T-helper 17 cell (primary cell): ENCODE data around the gene CLN5. TPM values are rescaled to one million over a fixed set of nuclear protein-coding genes. Genes with fewer than 3 reads are reported as not detected.
"Not testable (repeated sequence)": the region's sequence is repeated elsewhere in the genome, so short reads cannot be mapped to it uniquely, and the experiment has no call there.

Source experiments
- ATAC-seq: fragments of 150-1000 bp; cut with Tn5 transposase; 2 replicates; pipeline ENCODE4 v1.10.0; 2021; ENCODE audit warnings: mild to moderate bottlenecking, moderate library complexity
- DNase-seq, 3 donors: peaks; one replicate each; pipeline versions ENCODE4 v3.0.0 to v3.0.0-alpha.2; 2020 to 2021
- H3K9me3 ChIP-seq: one replicate; pipeline ENCODE4 v1.7.0; 2013; ENCODE audit warnings: low read length, mild to moderate bottlenecking; ENCODE audit not compliant: control insufficient read depth, poor library complexity, severe bottlenecking
- H3K27ac Mint-ChIP-seq: one replicate; pipeline ENCODE4 v1.8.0; 2022; ENCODE audit warnings: mild to moderate bottlenecking, moderate library complexity, mixed read lengths
- H3K27me3 Mint-ChIP-seq: one replicate; pipeline ENCODE4 v1.8.0; 2022; ENCODE audit warnings: mixed read lengths
- H3K36me3 Mint-ChIP-seq: one replicate; pipeline ENCODE4 v1.8.0; 2022; ENCODE audit warnings: low read depth, mixed read lengths
- H3K4me1 Mint-ChIP-seq: one replicate; pipeline ENCODE4 v1.8.0; 2022; ENCODE audit warnings: mild to moderate bottlenecking, mixed read lengths
- H3K4me3 Mint-ChIP-seq: one replicate; pipeline ENCODE4 v1.8.0; 2022; ENCODE audit warnings: mild to moderate bottlenecking, moderate library complexity, mixed read lengths
- total RNA-seq, 4 donors: library from RNA in 2 of 4; stranded (reverse) in 2 of 4; gene quantifications; one replicate each; pipeline ENCODE4 v1.2.3 and lab custom pipeline; 2022 to 2026

The CLN5 gene
- 10 to 100 TPM; 21.5 to 32.8 TPM for total RNA-seq
- total RNA-seq (lab: John Stamatoyannopoulos, UW), result 35.6 to 38.1 reads per million in 2 donors

DNA sequence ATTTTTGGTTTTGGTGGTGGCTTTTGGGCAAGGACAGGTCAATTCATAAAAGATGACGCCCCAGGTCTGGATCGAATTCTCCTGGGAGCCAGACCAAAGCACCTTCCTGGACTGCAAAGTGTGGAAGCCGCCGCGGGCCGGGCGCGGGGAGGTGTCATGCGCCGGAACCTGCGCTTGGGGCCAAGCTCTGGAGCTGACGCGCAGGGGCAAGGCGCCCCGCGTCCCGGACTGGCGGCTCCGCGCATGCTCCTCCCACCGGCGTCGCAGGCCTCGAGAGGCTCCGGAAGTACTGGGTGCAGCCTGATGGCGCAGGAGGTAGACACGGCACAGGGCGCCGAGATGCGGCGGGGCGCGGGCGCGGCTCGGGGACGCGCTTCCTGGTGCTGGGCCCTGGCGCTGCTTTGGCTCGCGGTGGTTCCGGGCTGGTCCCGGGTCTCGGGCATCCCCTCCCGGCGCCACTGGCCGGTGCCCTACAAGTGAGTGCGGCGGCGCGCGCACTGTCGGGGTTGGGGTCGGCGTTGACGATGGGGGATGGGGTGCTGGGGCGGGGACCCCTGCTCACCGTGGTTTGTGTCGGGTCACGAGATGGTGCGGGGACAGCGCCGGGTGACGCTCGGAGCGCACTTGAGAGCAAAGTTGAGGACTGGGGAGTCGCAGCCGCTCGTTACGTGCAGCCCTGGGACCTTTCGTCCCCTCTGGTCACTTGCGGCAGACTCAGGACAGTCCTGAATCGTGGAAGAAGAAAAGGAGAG lies at the start of gene CLN5:
TSS of gene CLN5 (plus strand) at position 286 of the 752 bp plus-strand sequence. CDS start at position 304, 18 bp downstream.
- peak within 1 kb of the TSS; percentile 96 for H3K4me3 Mint-ChIP-seq
- DNase-seq, result peak; percentile 95
- peak; percentile 83 for ATAC-seq
- no peaks in the 10 kb centered on the region for H3K9me3 ChIP-seq
- H3K27me3 Mint-ChIP-seq, result no peaks in the 10 kb centered on the region
- H3K36me3 Mint-ChIP-seq, result peaks cover 5% of the 10 kb centered on the region
- peaks cover 38% of the 10 kb centered on the region for H3K4me1 Mint-ChIP-seq
- peak within 1 kb of the TSS; percentile 98 for H3K27ac Mint-ChIP-seq

GRCh38 chr13:76942363-76942762 lies 49.5 kb upstream of the CLN5 start:
- H3K9me3 ChIP-seq, result no peaks in the 10 kb centered on the region
- no peaks in the 10 kb centered on the region for H3K4me1 Mint-ChIP-seq
- DNase-seq (no peak), ATAC-seq (no peak)
- H3K4me3 Mint-ChIP-seq, result no peak overlapping the region
- no peaks in the 10 kb centered on the region for H3K36me3 Mint-ChIP-seq
- H3K27ac Mint-ChIP-seq, result no peak overlapping the region
- H3K27me3 Mint-ChIP-seq, result peaks cover 6% of the 10 kb centered on the region

DNA sequence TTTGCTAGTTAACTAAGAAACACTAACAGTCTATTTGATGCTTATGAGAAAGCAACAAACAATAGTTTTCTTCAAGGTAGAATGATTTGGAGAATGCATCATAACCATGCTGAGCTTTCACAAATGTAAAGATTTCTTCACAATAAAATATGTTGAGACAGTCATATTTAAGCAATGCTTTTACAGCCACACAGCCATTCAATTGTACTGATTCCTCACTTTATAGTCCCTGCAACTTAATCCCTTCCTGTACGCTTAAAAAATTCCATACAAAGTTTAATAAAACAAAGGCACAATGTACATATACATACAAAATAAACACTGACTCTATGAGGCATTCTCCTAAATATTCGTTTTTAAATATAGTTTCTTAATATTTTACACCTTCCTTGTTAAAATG lies 48.2 kb upstream of the CLN5 start:
- H3K36me3 Mint-ChIP-seq, result no peaks in the 10 kb centered on the region
- no peak for DNase-seq
- no peaks in the 10 kb centered on the region for H3K9me3 ChIP-seq
- no peak for ATAC-seq
- no peak overlapping the region for H3K27ac Mint-ChIP-seq
- peaks cover 8% of the 10 kb centered on the region for H3K27me3 Mint-ChIP-seq
- H3K4me1 Mint-ChIP-seq, result no peaks in the 10 kb centered on the region
- H3K4me3 Mint-ChIP-seq, result no peak overlapping the region

- Mint-ChIP-seq H3K27me3 (peaks cover 5% of the 10 kb centered on the region), H3K4me3 (no peak overlapping the region), H3K36me3 (no peaks in the 10 kb centered on the region), H3K4me1 (no peaks in the 10 kb centered on the region), H3K27ac (no peak overlapping the region)
- DNase-seq (no peak), ATAC-seq (no peak)
- H3K9me3 ChIP-seq, result no peaks in the 10 kb centered on the region
These were observed 47.4 kb upstream of the CLN5 start for GRCh38 chr13:76944456-76944855.

DNA sequence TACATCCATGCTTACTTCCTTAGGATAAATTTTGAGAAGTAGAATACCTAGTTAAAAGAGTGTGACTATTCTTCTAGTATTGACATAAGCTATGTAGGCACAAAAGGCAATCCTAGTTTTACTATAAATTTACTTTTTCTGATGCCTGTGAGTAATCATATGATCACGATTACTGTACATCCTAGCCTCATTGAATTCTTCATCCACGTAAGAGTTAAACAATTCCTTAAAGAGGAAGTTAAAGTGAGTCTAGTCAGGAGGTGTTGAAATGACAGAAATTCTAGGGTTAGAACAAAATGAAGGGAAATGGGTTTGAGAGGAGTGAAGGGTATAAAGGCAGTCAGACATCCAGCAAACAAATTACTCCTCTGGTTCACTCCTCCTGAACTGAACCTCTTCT lies 43.7 kb upstream of the CLN5 start, which contains the start of gene ACOD1:
TSS of gene ACOD1 (plus strand) at position 363 of the 400 bp plus-strand sequence. CDS start 48 bp downstream, outside the sequence.
- Mint-ChIP-seq H3K27ac (no peak within 1 kb of the TSS), H3K36me3 (peaks cover 2% of the 10 kb centered on the region), H3K4me1 (no peaks in the 10 kb centered on the region), H3K27me3 (peaks cover 20% of the 10 kb centered on the region), H3K4me3 (no peak within 1 kb of the TSS)
- no peak for ATAC-seq
- no peak for DNase-seq
- no peaks in the 10 kb centered on the region for H3K9me3 ChIP-seq

DNA sequence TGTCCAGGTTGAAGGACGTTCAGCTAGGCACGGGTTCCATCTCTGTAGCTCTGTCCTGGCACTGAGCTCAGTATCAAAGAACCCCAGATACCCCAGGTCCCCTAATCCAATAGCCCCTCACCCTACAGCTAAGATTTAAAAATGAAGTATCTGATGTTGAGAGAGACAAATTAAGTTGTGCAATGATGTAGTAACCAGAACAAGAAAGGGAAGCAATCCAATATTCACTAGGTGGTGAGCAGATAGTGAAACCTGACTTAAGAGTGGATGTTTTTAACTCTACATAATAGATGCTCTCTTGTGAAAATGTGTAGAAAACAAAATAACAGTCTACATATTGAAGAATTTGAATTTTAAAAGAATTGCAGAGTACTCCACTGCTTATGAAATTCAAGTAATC lies 41.8 kb upstream of the CLN5 start:
- Mint-ChIP-seq H3K27me3 (peaks cover 30% of the 10 kb centered on the region), H3K4me3 (no peak overlapping the region), H3K4me1 (no peaks in the 10 kb centered on the region), H3K36me3 (peaks cover 2% of the 10 kb centered on the region), H3K27ac (no peak overlapping the region)
- H3K9me3 ChIP-seq, result no peaks in the 10 kb centered on the region
- ATAC-seq (no peak), DNase-seq (no peak)

DNA sequence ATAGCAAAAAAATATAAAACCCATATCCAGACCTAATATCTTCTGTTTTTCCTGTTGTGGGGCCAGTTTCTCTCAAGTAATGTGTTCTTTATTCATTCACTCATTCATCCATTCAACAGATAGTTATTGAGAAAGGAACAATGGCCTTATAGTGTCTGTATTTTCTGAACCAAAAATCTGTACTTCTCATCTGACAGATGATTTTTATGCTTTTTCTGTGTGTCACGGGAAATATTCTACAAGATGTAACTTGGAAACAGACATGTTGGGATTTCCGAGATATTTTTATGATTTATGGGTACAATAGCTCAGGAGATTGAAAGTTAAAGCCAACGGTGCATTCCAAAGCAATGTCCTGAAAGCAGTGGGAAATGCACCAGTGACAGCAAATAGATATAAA lies 37.9 kb upstream of the CLN5 start:
- peaks cover 4% of the 10 kb centered on the region for H3K36me3 Mint-ChIP-seq
- no peak overlapping the region for H3K4me3 Mint-ChIP-seq
- peaks cover 3% of the 10 kb centered on the region for H3K9me3 ChIP-seq
- H3K27ac Mint-ChIP-seq, result no peak overlapping the region
- ATAC-seq (no peak), DNase-seq (no peak)
- H3K4me1 Mint-ChIP-seq, result no peaks in the 10 kb centered on the region
- H3K27me3 Mint-ChIP-seq, result peaks cover 32% of the 10 kb centered on the region

DNA sequence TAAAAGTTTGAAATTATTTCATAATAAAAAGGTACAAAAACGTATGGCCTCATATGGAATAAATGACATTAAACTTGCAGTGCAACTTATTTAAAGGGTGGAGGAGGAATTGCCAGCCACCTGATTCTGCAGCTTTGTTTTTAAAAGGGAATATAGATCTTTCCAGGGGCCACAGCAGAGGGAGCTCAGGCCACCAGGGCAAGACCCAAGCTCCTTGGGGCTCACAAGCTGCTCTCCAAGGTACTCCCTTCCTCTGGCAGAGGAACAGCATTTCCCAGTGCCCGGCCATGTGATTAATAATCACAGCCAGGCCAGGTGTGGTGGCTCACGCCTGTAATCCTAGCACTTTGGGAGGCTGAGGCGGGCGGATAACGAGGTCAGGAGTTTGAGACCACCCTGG lies 37.3 kb upstream of the CLN5 start:
- Mint-ChIP-seq H3K27me3 (peaks cover 32% of the 10 kb centered on the region), H3K27ac (no peak overlapping the region), H3K36me3 (peaks cover 4% of the 10 kb centered on the region), H3K4me1 (no peaks in the 10 kb centered on the region), H3K4me3 (no peak overlapping the region)
- DNase-seq, result no peak
- peaks cover 3% of the 10 kb centered on the region for H3K9me3 ChIP-seq
- ATAC-seq, result no peak

GRCh38 chr13:76955193-76955592 lies 36.7 kb upstream of the CLN5 start:
- peaks cover 3% of the 10 kb centered on the region for H3K9me3 ChIP-seq
- no peak for ATAC-seq
- H3K4me3 Mint-ChIP-seq, result no peak overlapping the region
- DNase-seq, result no peak
- H3K36me3 Mint-ChIP-seq, result peaks cover 4% of the 10 kb centered on the region
- peaks cover 32% of the 10 kb centered on the region for H3K27me3 Mint-ChIP-seq
- no peaks in the 10 kb centered on the region for H3K4me1 Mint-ChIP-seq
- no peak overlapping the region for H3K27ac Mint-ChIP-seq

GRCh38 chr13:76955661-76956060 lies 36.2 kb upstream of the CLN5 start:
- peaks cover 6% of the 10 kb centered on the region for H3K9me3 ChIP-seq
- Mint-ChIP-seq H3K4me3 (no peak overlapping the region), H3K36me3 (peaks cover 2% of the 10 kb centered on the region), H3K4me1 (no peaks in the 10 kb centered on the region), H3K27ac (no peak overlapping the region), H3K27me3 (peaks cover 32% of the 10 kb centered on the region)
- no peak for DNase-seq
- ATAC-seq, result no peak

DNA sequence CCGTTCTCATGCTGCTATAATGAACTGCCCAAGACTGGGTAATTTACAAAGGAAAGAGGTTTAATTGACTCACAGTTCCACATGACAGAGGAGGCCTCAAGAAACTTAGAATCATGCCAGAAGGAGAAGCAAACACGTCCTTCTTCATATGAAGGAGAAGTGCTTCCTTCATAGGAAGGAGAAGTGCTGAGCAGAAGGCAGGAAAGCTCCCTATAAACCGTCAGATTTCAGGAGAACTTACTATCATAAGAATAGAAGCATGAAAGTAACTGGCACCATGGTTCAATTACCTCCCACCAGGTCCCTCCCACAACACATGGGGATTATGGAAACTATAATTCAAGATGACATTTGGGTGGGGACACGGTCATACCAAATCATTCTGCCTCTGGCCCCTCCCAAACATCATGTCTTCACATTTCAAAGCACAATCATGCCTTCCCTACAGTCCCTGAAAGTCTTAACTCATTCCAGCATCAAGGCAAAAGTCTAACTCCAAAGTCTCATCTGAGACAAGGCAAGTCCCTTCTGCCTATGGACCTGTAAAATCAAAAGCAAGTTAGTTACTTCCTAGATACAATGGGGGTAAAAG lies 32.9 kb upstream of the CLN5 start:
- ATAC-seq (no peak), DNase-seq (no peak)
- H3K27me3 Mint-ChIP-seq, result peaks cover 8% of the 10 kb centered on the region
- H3K9me3 ChIP-seq, result peaks cover 6% of the 10 kb centered on the region
- no peak overlapping the region for H3K4me3 Mint-ChIP-seq
- no peaks in the 10 kb centered on the region for H3K4me1 Mint-ChIP-seq
- peaks cover 4% of the 10 kb centered on the region for H3K36me3 Mint-ChIP-seq
- H3K27ac Mint-ChIP-seq, result no peak overlapping the region

GRCh38 chr13:76959734-76960133 lies 32.1 kb upstream of the CLN5 start:
- H3K4me3 Mint-ChIP-seq, result not testable (repeated sequence)

GRCh38 chr13:76965759-76966421 lies 26.0 kb upstream of the CLN5 start:
- peaks cover 4% of the 10 kb centered on the region for H3K36me3 Mint-ChIP-seq
- DNase-seq (no peak), ATAC-seq (no peak)
- H3K27ac Mint-ChIP-seq, result no peak overlapping the region
- peaks cover 4% of the 10 kb centered on the region for H3K4me1 Mint-ChIP-seq
- H3K9me3 ChIP-seq, result no peaks in the 10 kb centered on the region
- H3K27me3 Mint-ChIP-seq, result peaks cover 41% of the 10 kb centered on the region
- H3K4me3 Mint-ChIP-seq, result no peak overlapping the region

More at GRCh38 chr13:76959734-76960133, 32.1 kb upstream of the CLN5 start:
- not testable (repeated sequence) for H3K4me1 Mint-ChIP-seq, H3K9me3 ChIP-seq, H3K27ac Mint-ChIP-seq, H3K36me3 Mint-ChIP-seq, ATAC-seq, DNase-seq, H3K27me3 Mint-ChIP-seq
